Fibroblast of lung (primary cell): ENCODE data around the gene ESX1.

ENCODE experiments used
- EZH2 ChIP-seq: IDR thresholded peaks from 2 replicates; pipeline ENCODE4 v1.5.1; 2012; ENCODE audit warnings: low read length, control low read depth, mild to moderate bottlenecking; ENCODE audit errors: missing control alignments
- TF ChIP-seq, protein P1 (sequence below), 2 donors: IDR thresholded peaks in 1 of 2; conservative IDR thresholded peaks in 1 of 2; 1 replicate in 1 of 2; 2 replicates in 1 of 2; pipeline ENCODE4 v1.5.1; 2011 to 2012; ENCODE audit warnings: low read length in 2 of 2, control low read depth in 1 of 2, inconsistent platforms in 1 of 2, low read depth in 1 of 2, mild to moderate bottlenecking in 1 of 2

DNA sequence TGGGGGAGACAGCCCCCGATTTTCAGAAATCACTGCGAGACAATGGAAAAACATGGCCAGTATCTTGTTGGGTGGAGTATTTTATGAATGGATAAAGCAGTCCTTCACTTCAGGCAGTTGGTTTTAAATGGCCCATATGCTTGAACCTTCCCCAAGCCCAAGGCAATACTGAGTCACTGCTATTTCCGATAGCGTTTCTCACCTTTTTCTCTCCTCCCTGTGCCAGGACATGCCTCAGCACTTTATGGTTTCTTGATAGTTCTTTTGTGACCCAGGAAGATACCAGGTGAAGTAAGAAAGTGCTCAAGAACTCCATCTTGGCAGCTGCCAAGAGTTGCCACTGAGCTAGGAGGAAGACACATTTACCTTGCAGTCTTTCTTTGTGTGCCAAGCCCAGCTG is 26.8 kb upstream of the ESX1 start:
- TF ChIP-seq, protein P1, sequence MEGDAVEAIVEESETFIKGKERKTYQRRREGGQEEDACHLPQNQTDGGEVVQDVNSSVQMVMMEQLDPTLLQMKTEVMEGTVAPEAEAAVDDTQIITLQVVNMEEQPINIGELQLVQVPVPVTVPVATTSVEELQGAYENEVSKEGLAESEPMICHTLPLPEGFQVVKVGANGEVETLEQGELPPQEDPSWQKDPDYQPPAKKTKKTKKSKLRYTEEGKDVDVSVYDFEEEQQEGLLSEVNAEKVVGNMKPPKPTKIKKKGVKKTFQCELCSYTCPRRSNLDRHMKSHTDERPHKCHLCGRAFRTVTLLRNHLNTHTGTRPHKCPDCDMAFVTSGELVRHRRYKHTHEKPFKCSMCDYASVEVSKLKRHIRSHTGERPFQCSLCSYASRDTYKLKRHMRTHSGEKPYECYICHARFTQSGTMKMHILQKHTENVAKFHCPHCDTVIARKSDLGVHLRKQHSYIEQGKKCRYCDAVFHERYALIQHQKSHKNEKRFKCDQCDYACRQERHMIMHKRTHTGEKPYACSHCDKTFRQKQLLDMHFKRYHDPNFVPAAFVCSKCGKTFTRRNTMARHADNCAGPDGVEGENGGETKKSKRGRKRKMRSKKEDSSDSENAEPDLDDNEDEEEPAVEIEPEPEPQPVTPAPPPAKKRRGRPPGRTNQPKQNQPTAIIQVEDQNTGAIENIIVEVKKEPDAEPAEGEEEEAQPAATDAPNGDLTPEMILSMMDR (conservative IDR thresholded peaks at IDR 0.05 in 1 of 2, IDR thresholded peaks at IDR 0.05 in 1 of 2; ENCODE audit: low read depth in 1 of 2, low read length in 2 of 2) = no peak
- no peak for TF ChIP-seq EZH2
